Testis (tissue), 3 donors: ENCODE measurements around the gene LYPLA2. TPM values are rescaled to one million over a fixed set of nuclear protein-coding genes. Genes with fewer than 3 reads are reported as not detected.
A peak's percentile ranks its signal among the peaks of the same experiment; 100 is the strongest.

Source experiments
- DNase-seq: peaks from one replicate; pipeline ENCODE4 v3.0.0-alpha.2; 2019
- H3K27ac ChIP-seq, 2 donors: fragments of 200-600 bp; sonication (generic); one replicate each; pipeline ENCODE4 v1.5.1; 2019
- H3K27me3 ChIP-seq: fragments of 200-600 bp; sonication (generic); one replicate; pipeline ENCODE4 v1.5.1; 2019
- H3K36me3 ChIP-seq: fragments of 200-600 bp; sonication (generic); one replicate; pipeline ENCODE4 v1.5.1; 2017; ENCODE audit warnings: low read depth; ENCODE audit errors: missing control alignments
- H3K4me1 ChIP-seq: fragments of 200-600 bp; sonication (generic); one replicate; pipeline ENCODE4 v1.5.1; 2019
- H3K4me3 ChIP-seq, 2 donors: fragments of 200-600 bp; sonication (generic); one replicate each; pipeline ENCODE4 v1.5.1; 2017 to 2019
- H3K9me3 ChIP-seq: fragments of 200-600 bp; sonication (generic); one replicate; pipeline ENCODE4 v1.5.1; 2017
- CTCF ChIP-seq, 3 experiments: fragments of 450-650 bp in 2 of 3; fragments of 200-600 bp in 1 of 3; sonication (generic) in 1 of 3; IDR thresholded peaks; one replicate each; pipeline ENCODE4 v1.5.1; 2016 to 2019; ENCODE audit warnings: antibody characterized with exemption in 3 of 3, mild to moderate bottlenecking in 2 of 3, moderate library complexity in 1 of 3
- POLR2A ChIP-seq: fragments of 450-650 bp; IDR thresholded peaks from one replicate; pipeline ENCODE4 v1.6.1; 2017; ENCODE audit warnings: antibody characterized with exemption, mild to moderate bottlenecking, moderate library complexity
- WGBS, 2 donors: methylation state at CpG; one replicate each; pipeline ENCODE4 v1.1.5; 2018; 5-methylcytosine and 5-hydroxymethylcytosine counted together
- intact Hi-C: fragments of 100-400 bp; cut with DNase I; formaldehyde crosslinking; loops from one replicate; pipeline ENCODE4 v1.15.1; 2023; ENCODE audit warnings: low total_unique reads
- polyA plus RNA-seq: library from polyadenylated mRNA; stranded (reverse); fragments of 350-450 nt; fragmentation: Illumina TruSeq; extraction: RNeasy Lipid Tissue Mini Kit (QIAGEN cat#74804); gene quantifications from one replicate; pipeline ENCODE4 v1.2.3, GENCODE V29; 2014; ENCODE audit warnings: low read depth, low replicate concordance; ENCODE audit not compliant: insufficient read depth
- total RNA-seq, 2 donors: library from RNA; depleted of rRNA; stranded (reverse); fragments of >200 nt; gene quantifications; one replicate each; pipeline ENCODE4 v1.2.3, GENCODE V29; 2016

LYPLA2 gene
- total and polyA plus RNA-seq, 3 donors from 2014 or later, result 36.1 to 47.8 (median 46.5) TPM

- no peak for DNase-seq
- Histone ChIP-seq H3K27me3 (no peaks in the 10 kb centered on the region), H3K27ac (no peak overlapping the region), H3K36me3 (no peaks in the 10 kb centered on the region), H3K4me3 (no peak overlapping the region), H3K4me1 (peaks cover 12% of the 10 kb centered on the region), H3K9me3 (no peaks in the 10 kb centered on the region)
- intact Hi-C loops, result no loop called here
- 97 to 98% methylated on average over 3 of the region's 3 CpGs for WGBS, 2 donors
- TF ChIP-seq CTCF (IDR thresholded peaks at IDR 0.05) (no peak), POLR2A (no peak)
These were observed 2.2 kb upstream of the LYPLA2 start for GRCh38 chr1:23788695-23789094.

GRCh38 chr1:23791516-23792047 lies 637 bp downstream of the LYPLA2 start:
- H3K27ac ChIP-seq, result peak overlapping the region in 1 of 2 donors; percentile 51
- TF ChIP-seq CTCF (IDR thresholded peaks at IDR 0.05) (no peak), POLR2A (no peak)
- no peaks in the 10 kb centered on the region for H3K9me3 ChIP-seq
- H3K27me3 ChIP-seq, result no peaks in the 10 kb centered on the region
- WGBS, 2 donors, result 0 to 1% methylated on average over 14 to 15 of the region's 15 CpGs
- no peaks in the 10 kb centered on the region for H3K36me3 ChIP-seq
- peak overlapping the region; percentile 66 to 80 for H3K4me3 ChIP-seq
- DNase-seq, result no peak
- intact Hi-C loops, result no loop called here
- peaks cover 12% of the 10 kb centered on the region for H3K4me1 ChIP-seq

GRCh38 chr1:23792151-23792945 lies 1.4 kb downstream of the LYPLA2 start:
- TF ChIP-seq POLR2A (no peak), CTCF (IDR thresholded peaks at IDR 0.05) (no peak)
- H3K36me3 ChIP-seq, result no peaks in the 10 kb centered on the region
- DNase-seq, result no peak

GRCh38 chr1:23793018-23793781 lies 2.3 kb downstream of the LYPLA2 start:
- no peak for DNase-seq
- intact Hi-C loops, result no loop called here
- H3K27me3 ChIP-seq, result no peaks in the 10 kb centered on the region
- no peaks in the 10 kb centered on the region for H3K36me3 ChIP-seq
- no peak overlapping the region for H3K27ac ChIP-seq
- TF ChIP-seq CTCF (IDR thresholded peaks at IDR 0.05) (no peak), POLR2A (no peak)
- no peaks in the 10 kb centered on the region for H3K9me3 ChIP-seq
- no peak overlapping the region for H3K4me3 ChIP-seq
- H3K4me1 ChIP-seq, result peaks cover 12% of the 10 kb centered on the region
- 71 to 73% methylated on average over 11 to 16 of the region's 16 CpGs for WGBS, 2 donors

More at GRCh38 chr1:23792151-23792945, 1.4 kb downstream of the LYPLA2 start:
- H3K27me3 ChIP-seq, result no peaks in the 10 kb centered on the region
- intact Hi-C loops, result no loop called here
- no peak overlapping the region for H3K27ac ChIP-seq
- H3K4me1 ChIP-seq, result peaks cover 12% of the 10 kb centered on the region
- no peak overlapping the region for H3K4me3 ChIP-seq
- WGBS, 2 donors, result 15 to 59% methylated on average over 4 to 19 of the region's 19 CpGs
- no peaks in the 10 kb centered on the region for H3K9me3 ChIP-seq
